Brain microvascular endothelial cell (primary cell): ENCODE data around the gene TSHB.

Experiments used
- DNase-seq: peaks from one replicate; pipeline ENCODE4 v3.0.0-alpha.2; 2020
- H3K27ac ChIP-seq: fragments of 250-450 bp; sonication (Bioruptor Pico); 2 replicates; pipeline ENCODE4 v1.5.1; 2020; ENCODE audit warnings: mild to moderate bottlenecking, moderate library complexity
- H3K27me3 ChIP-seq: fragments of 250-450 bp; sonication (Bioruptor Pico); replicated peaks from 2 replicates; pipeline ENCODE4 v1.5.1; 2020; ENCODE audit warnings: mild to moderate bottlenecking
- H3K36me3 ChIP-seq: fragments of 250-450 bp; sonication (Bioruptor Pico); replicated peaks from 2 replicates; pipeline ENCODE4 v1.5.1; 2020; ENCODE audit warnings: mild to moderate bottlenecking
- H3K4me3 ChIP-seq: 2 replicates; pipeline ENCODE4 v1.5.1; 2011; ENCODE audit warnings: low read depth, mild to moderate bottlenecking, control low read depth, low read length, moderate library complexity
- CTCF ChIP-seq: IDR thresholded peaks from 2 replicates; pipeline ENCODE4 v1.5.1; 2011; ENCODE audit warnings: low read depth, mild to moderate bottlenecking, moderate library complexity, low read length, control low read depth, inconsistent platforms; ENCODE audit errors: missing control alignments
- in situ Hi-C: cut with HindIII; loops from 2 replicates; pipeline ENCODE4 v1.10.0; 2017; ENCODE audit warnings: low sequenced_read_pairs, low pct_ligation_motif_present

Gene TSHB

GRCh38 chr1:115051850-115052249 lies 22.2 kb downstream of the TSHB start:
- in situ Hi-C loops = no loop called here
- H3K27me3 ChIP-seq = no peaks in the 10 kb centered on the region
- TF ChIP-seq CTCF = no peak
- no peak overlapping the region for H3K27ac ChIP-seq
- DNase-seq = no peak
- no peaks in the 10 kb centered on the region for H3K36me3 ChIP-seq
- H3K4me3 ChIP-seq = no peak overlapping the region

- Histone ChIP-seq H3K27me3 (no peaks in the 10 kb centered on the region), H3K4me3 (no peak overlapping the region), H3K27ac (no peak overlapping the region), H3K36me3 (no peaks in the 10 kb centered on the region)
- in situ Hi-C loops = no loop called here
- peak; percentile 60 for DNase-seq
- TF ChIP-seq CTCF = peak; percentile 88
Observed at GRCh38 chr1:115052454-115053083, 22.9 kb downstream of the TSHB start.

GRCh38 chr1:115056395-115056798 lies 26.8 kb downstream of the TSHB start:
- in situ Hi-C loops = no loop called here
- Histone ChIP-seq H3K27ac (no peak overlapping the region), H3K36me3 (no peaks in the 10 kb centered on the region), H3K27me3 (no peaks in the 10 kb centered on the region), H3K4me3 (no peak overlapping the region)
- peak; percentile 20 for DNase-seq
- no peak for TF ChIP-seq CTCF

GRCh38 chr1:115057661-115058254 lies 28.1 kb downstream of the TSHB start:
- Histone ChIP-seq H3K36me3 (no peaks in the 10 kb centered on the region), H3K27ac (no peak overlapping the region), H3K4me3 (no peak overlapping the region), H3K27me3 (no peaks in the 10 kb centered on the region)
- no peak for DNase-seq
- in situ Hi-C loops = no loop called here
- no peak for TF ChIP-seq CTCF

GRCh38 chr1:115059316-115059715 lies 29.7 kb downstream of the TSHB start:
- DNase-seq = no peak
- Histone ChIP-seq H3K4me3 (no peak overlapping the region), H3K27ac (no peak overlapping the region), H3K36me3 (no peaks in the 10 kb centered on the region), H3K27me3 (no peaks in the 10 kb centered on the region)
- in situ Hi-C loops = no loop called here
- TF ChIP-seq CTCF = no peak

GRCh38 chr1:115060501-115060900 lies 30.9 kb downstream of the TSHB start:
- Histone ChIP-seq H3K4me3 (no peak overlapping the region), H3K27me3 (no peaks in the 10 kb centered on the region), H3K36me3 (no peaks in the 10 kb centered on the region), H3K27ac (no peak overlapping the region)
- in situ Hi-C loops = no loop called here
- TF ChIP-seq CTCF = no peak
- no peak for DNase-seq
